NCI-H748 (cell line): ENCODE measurements around the gene KRI1.

Experiments used
- DNase-seq: peaks from one replicate; lab custom pipeline; 2025; ENCODE audit not compliant: unreplicated experiment; lab: John Stamatoyannopoulos, UW

KRI1 gene

GRCh38 chr19:10519421-10519820 is 46.4 kb downstream of the KRI1 start:
- no peak for DNase-seq

- DNase-seq = no peak
Observed at GRCh38 chr19:10518444-10519361, 47.1 kb downstream of the KRI1 start.

- DNase-seq = peak; percentile 55
Observed at GRCh38 chr19:10517760-10518443, 47.9 kb downstream of the KRI1 start.

- DNase-seq = peak; percentile 68
Observed at GRCh38 chr19:10517361-10517759, 48.5 kb downstream of the KRI1 start, which contains the start of gene S1PR5. Gene S1PR5 (minus strand): TSS chr19:10517447. CDS start chr19:10515011, 2,436 bp downstream.

GRCh38 chr19:10516671-10517286 is 49.0 kb downstream of the KRI1 start:
- peak; percentile 35 for DNase-seq

- no peak for DNase-seq
Observed at GRCh38 chr19:10516064-10516385, 49.8 kb downstream of the KRI1 start.

- no peak for DNase-seq
Observed at GRCh38 chr19:10514211-10515145, 51.3 kb downstream of the KRI1 start.

- DNase-seq = no peak
Observed at GRCh38 chr19:10513223-10513622, 52.6 kb downstream of the KRI1 start.

- DNase-seq = peak; percentile 24
Observed at GRCh38 chr19:10510301-10510802, 55.5 kb downstream of the KRI1 start.

GRCh38 chr19:10508707-10509106 is 57.1 kb downstream of the KRI1 start:
- no peak for DNase-seq

- no peak for DNase-seq
Observed at GRCh38 chr19:10508036-10508435, 57.8 kb downstream of the KRI1 start.

- peak; percentile 56 for DNase-seq
Observed at GRCh38 chr19:10505583-10506229, 60.1 kb downstream of the KRI1 start.
